HG02763 (cell line): ENCODE data around the gene FBXW9.
"Not testable (repeated sequence)": the region's sequence is repeated elsewhere in the genome, so short reads cannot be mapped to it uniquely, and the experiment has no call there.

Source experiments
- ATAC-seq: cut with Tn5 transposase; IDR thresholded peaks from one replicate; pipeline ENCODE4 v1.9.1; 2021; ENCODE audit warnings: mild to moderate bottlenecking, moderate library complexity; ENCODE audit not compliant: unreplicated experiment

The FBXW9 gene

DNA sequence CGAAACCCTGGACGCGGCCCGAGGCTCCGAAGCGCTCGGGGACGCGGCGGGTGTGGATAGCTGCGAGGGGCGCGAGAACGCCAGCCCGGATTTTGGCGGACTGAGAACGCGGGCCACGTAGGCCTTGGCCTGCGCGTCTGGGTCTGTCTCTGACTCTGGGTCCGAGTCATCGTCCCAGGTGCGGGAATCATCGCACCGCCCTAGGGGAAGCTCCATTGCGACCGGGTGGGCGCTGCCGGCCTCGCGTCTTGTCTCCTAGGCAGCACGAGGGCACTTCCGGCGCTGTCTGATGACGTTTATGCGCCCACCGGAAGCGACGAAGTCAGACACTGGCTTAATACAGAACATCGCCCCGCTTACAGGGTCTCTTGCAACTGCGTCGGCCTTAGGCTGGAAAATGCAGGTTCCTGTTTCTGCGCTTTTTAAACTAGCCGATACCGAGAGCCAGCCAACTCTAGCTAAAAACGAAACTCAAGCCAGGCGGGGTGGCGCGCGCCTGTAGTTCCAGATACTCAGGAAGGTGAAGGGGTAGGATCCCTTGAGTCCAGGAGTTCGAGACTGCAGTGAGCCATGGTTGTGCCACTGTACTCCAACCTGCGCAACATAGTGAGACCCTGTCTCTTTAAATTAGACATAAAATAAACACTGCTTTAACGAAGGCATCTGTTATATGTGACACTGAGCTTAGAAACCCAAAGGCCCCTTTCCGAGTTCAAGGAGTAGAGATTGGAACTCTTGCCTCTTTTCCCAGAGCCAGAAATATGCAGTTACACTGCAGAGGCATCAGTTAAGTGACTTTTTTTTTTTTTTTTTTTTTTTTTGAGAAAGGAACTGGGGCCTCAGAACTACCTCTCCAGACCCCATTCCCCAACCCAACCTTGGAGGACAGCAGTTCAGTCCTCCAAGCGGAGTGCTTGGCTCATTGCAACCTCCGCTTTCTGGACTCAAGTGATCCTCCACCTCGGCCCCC lies at the start of gene FBXW9:
Gene FBXW9, minus strand, starts transcription at position 266 of the 970 bp plus-strand sequence. Its CDS starts 50 bp downstream, at position 216.
- ATAC-seq: peak; percentile 72

GRCh38 chr19:12745166-12745897 lies 48.9 kb upstream of the FBXW9 start:
- no peak for ATAC-seq

GRCh38 chr19:12737835-12738351 lies 41.5 kb upstream of the FBXW9 start:
- no peak for ATAC-seq

DNA sequence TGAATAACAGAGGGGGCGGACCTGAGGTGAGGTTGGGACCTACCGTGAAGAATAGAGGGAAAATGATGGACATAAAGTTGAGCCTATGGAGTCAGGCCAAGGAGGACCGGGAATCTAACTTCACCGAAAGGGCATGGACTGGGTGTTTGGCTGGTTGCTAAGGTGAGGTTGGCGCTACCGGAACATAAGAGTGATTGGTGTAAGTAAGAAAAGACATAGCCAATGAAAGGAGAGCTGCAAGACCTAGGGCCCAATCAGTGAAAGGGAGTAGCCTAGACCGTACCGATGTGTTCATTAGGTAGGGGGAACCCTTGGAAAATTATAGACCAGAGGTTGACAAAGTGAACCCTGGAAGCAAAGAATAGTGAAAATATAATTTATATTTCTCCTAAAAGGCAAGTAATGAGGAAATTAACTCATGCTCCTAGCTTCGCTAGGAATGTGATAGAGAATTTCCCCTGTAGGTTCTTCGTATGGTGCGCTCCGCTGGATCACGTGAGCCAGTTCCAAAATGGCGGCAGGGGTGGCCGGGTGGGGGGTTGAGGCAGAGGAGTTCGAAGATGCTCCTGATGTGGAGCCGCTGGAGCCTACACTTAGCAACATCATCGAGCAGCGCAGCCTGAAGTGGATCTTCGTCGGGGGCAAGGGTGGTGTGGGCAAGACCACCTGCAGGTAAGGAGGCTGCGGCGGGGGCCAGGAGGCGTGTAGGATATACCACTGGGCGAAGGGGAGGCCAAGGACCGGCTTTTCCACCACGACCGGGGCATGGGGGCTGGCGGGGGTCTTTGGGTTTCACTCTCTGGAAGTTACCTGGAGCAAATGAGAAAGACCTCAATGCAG lies 40.8 kb upstream of the FBXW9 start, which contains the start of gene GET3:
Gene GET3, plus strand, starts transcription at position 503 of the 840 bp plus-strand sequence. Its CDS starts 9 bp downstream, at position 512.
- ATAC-seq: peak; percentile 74

- no peak for ATAC-seq
Measured at GRCh38 chr19:12733369-12734214, 37.2 kb upstream of the FBXW9 start.

DNA sequence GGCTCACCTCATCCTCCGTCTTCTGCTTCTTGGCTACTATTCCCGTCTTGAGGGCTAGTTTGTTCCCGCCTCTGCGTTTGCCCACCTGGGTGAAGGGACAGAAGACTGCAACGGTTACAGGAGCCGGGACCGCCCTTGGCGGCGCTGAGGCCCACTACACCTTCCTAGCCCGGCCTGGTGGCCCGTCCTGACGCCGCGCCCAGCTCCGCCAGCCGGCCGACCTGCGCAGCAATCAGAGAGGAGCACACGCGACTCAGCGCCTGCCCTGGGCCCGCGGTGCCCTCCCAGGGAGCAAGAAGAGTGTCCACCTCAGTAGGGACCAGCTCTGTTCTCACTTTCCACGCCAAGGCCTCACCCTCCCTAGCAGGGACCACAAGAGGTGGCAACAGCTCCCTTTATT lies 34.9 kb upstream of the FBXW9 start:
- ATAC-seq: no peak

DNA sequence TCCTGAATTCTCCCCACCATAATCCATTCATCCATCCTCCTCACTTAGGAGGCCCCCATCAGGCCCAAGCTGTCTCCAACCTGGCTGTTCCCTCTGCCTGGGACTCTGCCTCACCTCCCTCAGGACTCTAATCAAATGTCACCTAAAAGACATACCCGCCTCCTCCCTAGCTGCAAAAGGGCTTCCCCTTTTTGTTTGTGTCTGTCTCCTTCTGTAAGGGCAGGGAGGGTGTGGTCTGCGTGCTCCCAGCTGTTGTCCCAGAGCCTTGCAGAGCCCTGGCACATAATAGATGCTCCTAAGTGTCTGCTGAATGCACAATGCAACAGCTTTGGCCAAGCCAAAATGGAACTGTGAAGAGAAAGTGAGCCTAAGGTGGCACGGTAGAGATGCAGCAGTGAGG lies 33.6 kb upstream of the FBXW9 start:
- ATAC-seq: no peak

- no peak for ATAC-seq
Measured at GRCh38 chr19:12727745-12728433, 31.5 kb upstream of the FBXW9 start.

DNA sequence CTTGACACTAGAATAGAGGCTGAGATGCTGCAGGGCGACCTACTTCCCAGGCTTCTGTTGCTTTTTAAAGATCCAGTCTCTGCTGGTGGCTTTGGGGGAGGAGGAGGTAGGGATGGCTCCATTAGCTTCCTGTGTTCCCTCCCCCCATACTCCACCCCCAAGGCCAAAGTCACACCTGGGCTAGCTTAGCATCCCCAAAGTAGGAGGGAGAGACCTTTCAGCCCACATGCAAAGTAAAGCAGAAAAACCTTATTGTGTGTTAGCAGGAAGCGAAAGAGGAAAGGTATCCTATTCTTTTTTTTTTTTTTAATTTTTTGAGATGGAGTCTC lies 30.5 kb upstream of the FBXW9 start:
- no peak for ATAC-seq

DNA sequence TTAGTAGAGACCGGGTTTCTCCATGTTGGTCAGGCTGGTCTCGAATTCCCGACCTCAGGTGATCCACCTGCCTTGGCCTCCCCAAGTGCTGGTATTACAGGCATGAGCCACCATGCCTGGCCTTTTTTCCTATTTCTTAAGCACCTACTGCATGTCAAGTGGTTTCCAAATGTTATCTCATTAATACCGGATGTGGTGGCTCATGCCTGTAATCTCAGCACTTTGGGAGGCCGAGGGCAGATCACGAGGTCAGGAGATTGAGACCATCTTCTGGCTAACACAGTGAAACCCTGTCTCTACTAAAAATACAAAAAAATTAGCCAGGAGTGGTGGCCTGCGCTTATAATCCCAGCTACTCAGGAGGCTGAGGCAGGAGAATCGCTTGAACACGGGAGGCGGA lies 29.2 kb upstream of the FBXW9 start:
- ATAC-seq: not testable (repeated sequence)

DNA sequence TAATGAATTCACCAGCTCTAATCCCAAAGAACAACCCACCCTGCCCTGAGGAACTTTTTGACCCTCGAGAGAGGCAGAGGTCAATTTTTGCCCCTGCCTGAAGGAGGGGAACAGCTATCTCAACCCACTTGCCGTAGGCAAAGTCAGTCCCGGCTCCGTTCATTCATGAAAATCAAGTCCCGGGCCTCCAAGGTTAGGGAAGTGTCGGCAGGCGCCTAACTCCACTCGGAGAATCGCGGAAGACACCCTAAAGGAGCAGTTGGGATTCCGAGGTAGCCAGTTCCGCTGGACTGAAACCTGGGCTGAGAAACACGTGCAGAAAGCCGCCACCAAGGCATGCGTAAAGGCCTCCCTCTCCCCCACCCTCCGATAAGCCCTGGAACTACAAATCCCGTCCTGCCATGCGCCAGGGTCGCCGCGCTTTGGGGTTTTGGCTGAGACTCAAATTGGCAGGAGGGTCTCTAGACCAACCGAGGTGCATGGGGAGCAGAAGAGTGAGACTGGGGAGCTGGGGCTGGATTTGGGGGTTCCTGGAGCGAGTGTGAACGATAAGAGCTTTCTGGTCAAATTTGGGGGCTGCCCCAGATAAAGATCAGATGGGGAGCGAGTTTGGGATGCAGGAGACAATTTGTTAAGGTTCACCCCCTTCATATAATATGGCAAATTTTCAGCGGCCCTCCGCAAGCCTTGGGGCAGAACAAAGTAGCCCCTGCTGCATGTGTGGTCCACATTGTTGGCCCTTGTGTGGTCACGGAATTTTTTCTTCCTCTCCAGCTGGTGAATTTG lies 27.4 kb upstream of the FBXW9 start, which contains the start of gene TNPO2:
Gene TNPO2, minus strand, starts transcription at position 292 of the 786 bp plus-strand sequence. CDS start 2,955 bp downstream, outside the sequence.
- ATAC-seq: no peak

- ATAC-seq: no peak
Measured at GRCh38 chr19:12723381-12723640, 26.9 kb upstream of the FBXW9 start.

DNA sequence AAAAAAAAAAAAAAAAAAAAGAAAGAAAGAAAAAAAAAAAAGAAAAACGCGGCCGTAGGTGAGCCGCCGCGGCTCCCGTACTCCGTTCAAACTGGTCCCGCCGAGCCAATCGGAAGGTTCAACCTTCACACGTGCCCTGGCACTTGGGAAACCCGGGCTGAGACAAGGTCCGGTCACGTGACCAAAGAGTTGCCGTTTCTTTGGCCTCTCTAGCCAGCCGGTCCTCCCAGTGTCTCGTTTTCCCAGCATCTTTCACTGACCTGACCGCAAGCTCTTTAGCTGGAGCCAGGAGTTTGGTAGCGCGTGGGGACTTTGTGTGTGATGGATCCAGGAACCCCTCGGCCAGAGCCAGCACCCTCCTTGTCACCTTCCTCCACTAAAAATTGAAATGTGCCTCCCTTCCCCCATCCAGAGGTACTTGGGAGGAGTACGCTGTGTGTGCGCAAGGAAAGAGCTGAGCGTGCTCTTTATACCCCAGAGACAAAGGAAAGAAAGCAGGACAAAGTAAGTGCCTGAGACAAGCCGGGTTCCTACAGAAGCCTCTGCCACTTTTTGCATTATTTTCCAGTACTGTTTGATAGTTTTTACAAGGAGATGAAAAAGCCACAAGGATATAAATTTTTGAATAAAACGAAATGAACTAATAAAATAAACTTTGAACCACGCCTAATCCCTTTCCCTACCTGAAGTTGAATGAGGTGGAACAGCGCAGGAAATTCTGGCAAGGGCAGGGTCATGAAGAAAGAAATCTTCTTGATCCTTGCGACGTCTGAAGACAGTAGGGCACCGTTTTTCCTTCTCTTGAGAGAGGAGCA lies 26.3 kb upstream of the FBXW9 start:
- ATAC-seq: peak; percentile 86

- peak; percentile 31 for ATAC-seq
Measured at GRCh38 chr19:12721656-12722565, 25.5 kb upstream of the FBXW9 start.

DNA sequence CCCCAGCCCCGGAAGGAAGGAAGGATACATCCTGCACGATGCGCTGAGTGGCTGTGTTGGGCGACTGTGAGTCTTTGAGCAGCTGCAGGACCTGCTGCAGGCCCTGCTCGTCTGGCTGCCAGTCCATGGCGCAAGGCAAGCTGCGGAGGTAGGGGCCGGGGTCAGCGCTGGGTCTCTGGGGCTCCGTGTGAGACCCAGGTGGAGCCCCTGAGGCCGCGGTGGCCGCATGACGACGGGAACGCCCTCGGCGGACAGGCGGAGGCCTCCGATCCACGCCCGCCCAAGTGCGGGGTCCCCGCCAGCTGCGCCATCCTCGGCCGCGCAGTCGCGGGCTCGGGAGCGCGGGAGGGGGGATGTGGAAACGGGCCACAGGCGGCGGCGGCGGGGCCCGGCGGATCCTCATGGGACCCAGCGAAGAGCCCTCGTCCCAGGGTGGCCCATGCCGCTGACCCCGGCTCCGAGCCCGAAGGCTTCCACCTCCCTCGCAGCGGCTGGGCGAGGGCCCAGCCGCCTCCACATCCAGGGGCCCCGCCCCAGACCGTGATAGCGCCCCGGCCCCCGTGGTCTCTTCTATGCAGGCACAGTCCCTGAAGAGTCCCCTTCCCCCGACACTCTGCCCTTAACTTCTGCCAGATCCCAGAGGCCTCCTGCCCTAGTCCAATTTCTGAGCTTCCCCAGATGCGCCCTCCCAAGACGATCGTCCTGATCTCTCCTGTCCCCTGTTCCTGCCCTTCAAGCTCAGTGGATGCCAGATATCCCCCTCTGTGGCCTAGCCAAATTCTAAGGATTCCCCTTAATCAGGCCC lies 24.6 kb upstream of the FBXW9 start:
- ATAC-seq: no peak

DNA sequence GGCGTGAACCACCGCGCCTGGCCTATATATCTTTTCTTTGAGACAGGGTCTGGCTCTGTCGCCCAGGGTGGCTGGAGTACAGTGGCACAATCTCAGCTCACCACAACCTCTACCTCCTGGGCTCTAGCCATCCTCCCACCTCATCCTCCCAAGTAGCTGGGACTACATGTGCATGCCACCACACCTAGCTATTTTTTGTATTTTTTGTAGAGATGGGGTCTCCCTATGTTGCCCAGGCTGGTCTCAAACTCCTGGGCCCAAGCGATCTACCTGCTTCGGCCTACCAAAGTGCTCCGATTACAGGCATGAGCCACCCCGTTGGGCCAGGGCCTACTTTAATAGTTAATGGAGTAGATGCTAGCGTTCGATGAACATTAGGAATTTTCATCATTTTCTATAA lies 23.9 kb upstream of the FBXW9 start:
- no peak for ATAC-seq
